CD4-positive, alpha-beta T cell treated with Interleukin-17A for 4 hours (primary cell): ENCODE data around the gene NIM1K.
"Not testable (repeated sequence)": the region's sequence is repeated elsewhere in the genome, so short reads cannot be mapped to it uniquely, and the experiment has no call there.

ENCODE experiments used
- DNase-seq: peaks from one replicate; pipeline ENCODE4 v3.0.0-alpha.2; 2020; ENCODE audit warnings: mixed read lengths

NIM1K gene

GRCh38 chr5:43232943-43233833, 41.2 kb downstream of the NIM1K start:
- no peak for DNase-seq

- DNase-seq = no peak
These were observed 41.9 kb downstream of the NIM1K start for GRCh38 chr5:43233946-43234345.

- no peak for DNase-seq
These were observed 44.8 kb downstream of the NIM1K start for GRCh38 chr5:43236653-43237355.

- no peak for DNase-seq
These were observed 50.2 kb downstream of the NIM1K start for GRCh38 chr5:43242196-43242595.

- DNase-seq = no peak
These were observed 51.2 kb downstream of the NIM1K start for GRCh38 chr5:43243270-43243669.

GRCh38 chr5:43244823-43245565, 53.0 kb downstream of the NIM1K start:
- no peak for DNase-seq

GRCh38 chr5:43245724-43246385, 53.8 kb downstream of the NIM1K start:
- DNase-seq = no peak

- no peak for DNase-seq
These were observed 59.7 kb downstream of the NIM1K start for GRCh38 chr5:43251754-43252153.

- DNase-seq = no peak
These were observed 63.7 kb downstream of the NIM1K start for GRCh38 chr5:43255704-43256103.

- DNase-seq = no peak
These were observed 64.4 kb downstream of the NIM1K start for GRCh38 chr5:43256261-43256966.

- no peak for DNase-seq
These were observed 66.1 kb downstream of the NIM1K start for GRCh38 chr5:43258116-43258515.

GRCh38 chr5:43262269-43262668, 70.2 kb downstream of the NIM1K start:
- not testable (repeated sequence) for DNase-seq

- DNase-seq = no peak
These were observed 76.3 kb downstream of the NIM1K start for GRCh38 chr5:43268188-43268820.

GRCh38 chr5:43270645-43271044, 78.6 kb downstream of the NIM1K start:
- no peak for DNase-seq

GRCh38 chr5:43273552-43273951, 81.5 kb downstream of the NIM1K start:
- DNase-seq = no peak

GRCh38 chr5:43274435-43275114, 82.5 kb downstream of the NIM1K start:
- no peak for DNase-seq

GRCh38 chr5:43275391-43275790, 83.4 kb downstream of the NIM1K start:
- no peak for DNase-seq

GRCh38 chr5:43279548-43280274, 87.7 kb downstream of the NIM1K start:
- no peak for DNase-seq

GRCh38 chr5:43281840-43282658, 90.0 kb downstream of the NIM1K start:
- DNase-seq = no peak
